Ectodermal cell (in vitro differentiated cells): ENCODE measurements around the gene STK16.
"Not testable (repeated sequence)": the region's sequence is repeated elsewhere in the genome, so short reads cannot be mapped to it uniquely, and the experiment has no call there.

ENCODE experiments used
- H3K27ac ChIP-seq: 2 replicates; pipeline ENCODE4 v1.7.0; 2013; ENCODE audit warnings: mild to moderate bottlenecking, low read depth, low read length; ENCODE audit not compliant: insufficient read depth, poor library complexity, severe bottlenecking
- H3K27me3 ChIP-seq: 2 replicates; pipeline ENCODE4 v1.7.0; 2013; ENCODE audit warnings: mild to moderate bottlenecking, low read length; ENCODE audit not compliant: insufficient read depth, control insufficient read depth, poor library complexity, severe bottlenecking
- H3K36me3 ChIP-seq: one replicate; pipeline ENCODE4 v1.7.0; 2013; ENCODE audit warnings: low read length; ENCODE audit not compliant: control insufficient read depth, insufficient read depth
- H3K4me1 ChIP-seq: one replicate; pipeline ENCODE4 v1.7.0; 2013; ENCODE audit warnings: low read length; ENCODE audit not compliant: control insufficient read depth, insufficient read depth
- H3K4me3 ChIP-seq: 2 replicates; pipeline ENCODE4 v1.7.0; 2013; ENCODE audit warnings: low read depth, low read length, control low read depth; ENCODE audit not compliant: insufficient read depth
- H3K9me3 ChIP-seq: 2 replicates; pipeline ENCODE4 v1.7.0; 2013; ENCODE audit warnings: mild to moderate bottlenecking, low read length, moderate library complexity; ENCODE audit not compliant: control insufficient read depth
- WGBS, 2 experiments: methylation state at CpG; one replicate each; pipeline ENCODE4 v1.1.7; 2013; ENCODE audit warnings: missing lambda C conversion rate in 2 of 2; 5-methylcytosine and 5-hydroxymethylcytosine counted together

The STK16 gene

DNA sequence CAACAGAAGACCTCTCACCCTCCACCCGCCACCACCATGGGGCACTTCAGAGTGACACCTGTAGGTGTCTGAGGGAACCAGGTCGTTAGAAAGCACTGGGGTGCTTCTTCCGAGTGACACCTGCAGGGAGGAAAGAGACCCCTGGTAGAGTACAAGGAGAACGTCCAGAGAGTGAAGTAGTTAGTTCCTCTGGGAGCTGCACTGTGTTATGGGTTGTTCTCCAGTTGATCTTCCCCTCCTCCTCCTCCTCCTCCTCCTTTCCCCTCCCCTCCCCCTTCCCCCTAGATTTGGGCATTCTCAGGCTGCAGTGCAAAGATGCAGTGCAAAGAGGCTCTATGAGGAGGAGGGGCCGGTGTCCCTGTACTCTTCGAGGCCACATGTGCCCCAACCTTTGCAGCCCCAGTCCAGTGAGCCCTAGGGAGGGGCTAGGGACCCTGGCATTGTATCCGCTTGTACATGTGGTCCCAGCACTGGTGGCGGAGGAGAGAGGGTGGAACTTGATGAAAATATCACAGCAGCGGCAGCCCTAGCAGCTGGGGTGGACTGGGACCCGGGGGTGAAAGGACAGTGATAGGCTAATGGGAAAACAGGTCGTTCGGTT is 34.7 kb downstream of the STK16 start:
- no peaks in the 10 kb centered on the region for H3K9me3 ChIP-seq
- 52 to 57% methylated on average over 12 of the region's 12 CpGs for WGBS, 2 experiments
- H3K36me3 ChIP-seq: peaks cover 4% of the 10 kb centered on the region
- H3K4me3 ChIP-seq: peak overlapping the region; percentile 51
- H3K27ac ChIP-seq: no peak overlapping the region
- no peaks in the 10 kb centered on the region for H3K27me3 ChIP-seq
- H3K4me1 ChIP-seq: peaks cover 15% of the 10 kb centered on the region

DNA sequence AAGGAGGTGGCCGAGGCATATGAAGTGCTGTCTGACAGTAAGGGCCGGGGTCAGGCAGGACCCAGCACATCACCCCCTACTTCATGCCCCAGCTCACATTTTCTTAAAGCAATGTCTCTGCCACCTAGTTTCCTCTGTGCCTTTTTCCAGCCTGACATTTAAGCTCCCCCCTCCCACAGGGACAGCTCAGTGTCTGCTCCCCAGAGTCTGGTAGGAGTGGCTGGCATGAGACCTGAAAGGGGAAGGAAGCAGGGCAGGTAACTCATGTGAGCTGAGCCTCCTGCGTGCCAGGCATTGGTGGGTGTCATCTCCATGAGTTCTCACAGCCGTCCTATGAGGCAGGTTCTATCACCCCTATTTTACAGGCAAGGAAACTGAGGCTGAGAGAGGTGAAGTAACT is 35.4 kb downstream of the STK16 start:
- Histone ChIP-seq H3K36me3 (peaks cover 4% of the 10 kb centered on the region), H3K27me3 (no peaks in the 10 kb centered on the region), H3K9me3 (no peaks in the 10 kb centered on the region), H3K4me1 (peaks cover 15% of the 10 kb centered on the region), H3K27ac (no peak overlapping the region), H3K4me3 (no peak overlapping the region)
- WGBS, 2 experiments: 94 to 97% methylated on average over 4 of the region's 4 CpGs

- H3K27me3 ChIP-seq: no peaks in the 10 kb centered on the region
- 80 to 81% methylated on average over 8 of the region's 8 CpGs for WGBS, 2 experiments
- no peaks in the 10 kb centered on the region for H3K9me3 ChIP-seq
- peaks cover 20% of the 10 kb centered on the region for H3K4me1 ChIP-seq
- no peak overlapping the region for H3K4me3 ChIP-seq
- H3K27ac ChIP-seq: no peak overlapping the region
- peaks cover 4% of the 10 kb centered on the region for H3K36me3 ChIP-seq
These were observed 36.3 kb downstream of the STK16 start for GRCh38 chr2:219281588-219281987.

DNA sequence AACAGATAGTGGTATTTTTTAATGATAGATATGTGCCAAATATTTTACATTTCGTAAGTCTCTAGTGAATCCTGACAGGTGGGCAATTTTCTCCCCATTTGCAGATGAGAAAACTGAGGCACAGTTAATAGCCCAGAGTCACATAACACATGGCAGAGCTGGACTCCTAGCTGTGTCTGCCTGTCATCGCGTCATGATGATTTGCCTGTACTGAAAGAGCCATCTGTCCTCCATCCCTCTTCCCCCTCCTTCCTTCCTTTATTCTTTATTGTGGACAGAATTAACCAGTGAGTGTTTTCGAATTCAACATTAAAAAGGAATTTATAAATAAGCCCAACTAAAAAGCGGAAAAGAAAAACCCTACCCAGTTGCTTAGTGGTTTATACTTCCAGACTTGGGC is 37.1 kb downstream of the STK16 start:
- Histone ChIP-seq H3K27ac (no peak overlapping the region), H3K27me3 (no peaks in the 10 kb centered on the region), H3K36me3 (peaks cover 4% of the 10 kb centered on the region), H3K4me3 (no peak overlapping the region), H3K9me3 (no peaks in the 10 kb centered on the region), H3K4me1 (peaks cover 23% of the 10 kb centered on the region)
- WGBS, 2 experiments: 92 to 99% methylated on average over 5 of the region's 5 CpGs

DNA sequence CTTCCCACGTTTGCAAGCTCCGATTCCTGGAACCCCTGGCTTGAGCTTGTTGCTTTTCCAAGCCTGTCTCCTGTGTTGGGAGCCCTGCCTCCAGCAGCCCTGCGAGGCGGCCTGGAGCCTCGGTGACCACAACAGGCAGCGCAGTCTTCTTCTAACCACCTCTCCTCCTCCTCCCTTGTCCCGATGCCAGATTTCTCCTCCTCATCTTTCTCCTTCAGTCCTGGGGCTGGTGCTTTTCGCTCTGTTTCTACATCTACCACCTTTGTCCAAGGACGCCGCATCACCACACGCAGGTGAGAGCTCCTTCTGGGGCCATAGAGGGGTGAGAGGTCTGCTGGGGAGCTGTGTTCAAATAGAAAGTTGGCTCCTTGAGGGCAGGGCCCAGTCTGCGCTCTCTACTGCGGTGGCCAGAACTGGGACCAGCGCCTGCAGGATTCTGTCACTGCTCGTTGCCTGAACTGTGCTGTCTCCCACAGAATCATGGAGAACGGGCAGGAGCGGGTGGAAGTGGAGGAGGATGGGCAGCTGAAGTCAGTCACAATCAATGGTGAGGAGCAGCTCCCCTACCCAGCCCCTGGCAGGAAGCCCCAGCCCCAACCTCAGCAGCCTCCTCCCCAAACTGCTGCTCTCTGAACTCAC is 37.8 kb downstream of the STK16 start:
- Histone ChIP-seq H3K9me3 (no peaks in the 10 kb centered on the region), H3K4me1 (peaks cover 20% of the 10 kb centered on the region), H3K36me3 (peaks cover 4% of the 10 kb centered on the region), H3K27ac (no peak overlapping the region), H3K4me3 (no peak overlapping the region), H3K27me3 (no peaks in the 10 kb centered on the region)
- WGBS, 2 experiments: 94 to 95% methylated on average over 17 of the region's 17 CpGs

GRCh38 chr2:219284501-219285372 is 39.5 kb downstream of the STK16 start:
- peaks cover 11% of the 10 kb centered on the region for H3K4me1 ChIP-seq
- WGBS, 2 experiments: 96 to 97% methylated on average over 16 of the region's 16 CpGs
- no peaks in the 10 kb centered on the region for H3K9me3 ChIP-seq
- H3K27ac ChIP-seq: no peak overlapping the region
- H3K4me3 ChIP-seq: no peak overlapping the region
- H3K27me3 ChIP-seq: no peaks in the 10 kb centered on the region
- H3K36me3 ChIP-seq: peaks cover 4% of the 10 kb centered on the region

DNA sequence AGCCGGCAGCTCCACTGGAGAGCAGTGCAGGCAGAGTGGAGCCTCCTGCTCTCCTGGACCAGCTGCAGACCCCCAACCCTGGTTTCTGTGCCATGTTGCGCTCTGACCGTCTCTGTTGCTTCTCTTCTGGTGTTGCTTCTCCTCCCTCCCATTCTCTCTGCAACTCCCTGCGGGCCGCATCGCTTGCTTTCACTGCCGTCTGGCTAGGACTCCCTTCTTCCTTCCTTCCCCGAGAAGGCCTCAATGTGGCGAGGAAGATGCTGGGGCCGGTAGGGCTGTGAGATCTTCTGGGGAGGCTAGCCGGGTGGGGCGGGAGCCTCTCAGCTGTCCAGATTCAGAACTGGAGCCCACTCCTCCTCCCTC is 40.1 kb downstream of the STK16 start:
- Histone ChIP-seq H3K27ac (no peak overlapping the region), H3K4me3 (no peak overlapping the region), H3K9me3 (no peaks in the 10 kb centered on the region), H3K4me1 (peaks cover 8% of the 10 kb centered on the region), H3K36me3 (peaks cover 4% of the 10 kb centered on the region), H3K27me3 (no peaks in the 10 kb centered on the region)
- WGBS, 2 experiments: 96% methylated on average over 12 of the region's 12 CpGs

DNA sequence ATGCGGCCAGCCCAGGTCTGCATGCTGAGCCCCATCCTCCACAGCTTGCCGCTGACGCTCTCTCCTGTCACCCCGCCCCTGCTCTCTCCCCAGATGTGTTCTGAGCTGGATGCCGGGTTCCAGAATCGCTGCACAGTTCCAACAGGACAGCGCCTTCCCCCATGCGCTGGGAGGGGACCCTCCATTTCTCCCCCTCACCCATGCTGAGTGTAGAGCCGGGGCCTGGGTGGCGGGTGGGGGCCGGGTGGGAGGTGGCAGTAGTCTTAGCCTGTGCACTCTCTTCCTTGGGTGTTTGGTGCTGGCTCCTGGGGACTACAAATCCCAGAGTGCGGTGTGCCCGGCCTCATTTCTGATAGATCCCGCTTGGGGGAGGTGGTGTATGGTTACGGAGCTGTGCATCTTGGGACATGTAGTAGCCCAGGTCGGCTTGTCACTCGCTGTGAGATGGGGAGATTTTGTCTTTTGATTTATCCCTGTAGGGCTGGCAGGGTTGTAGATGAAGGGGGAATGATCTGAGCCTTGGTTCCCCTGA is 40.7 kb downstream of the STK16 start:
- Histone ChIP-seq H3K36me3 (peaks cover 4% of the 10 kb centered on the region), H3K4me1 (peaks cover 8% of the 10 kb centered on the region), H3K27me3 (no peaks in the 10 kb centered on the region), H3K27ac (no peak overlapping the region), H3K9me3 (no peaks in the 10 kb centered on the region), H3K4me3 (no peak overlapping the region)
- WGBS, 2 experiments: 55 to 62% methylated on average over 17 of the region's 17 CpGs

GRCh38 chr2:219286436-219287115 is 41.3 kb downstream of the STK16 start:
- Histone ChIP-seq H3K4me1 (peaks cover 8% of the 10 kb centered on the region), H3K27ac (no peak overlapping the region), H3K9me3 (no peaks in the 10 kb centered on the region), H3K27me3 (no peaks in the 10 kb centered on the region), H3K36me3 (peaks cover 3% of the 10 kb centered on the region), H3K4me3 (no peak overlapping the region)
- 87 to 92% methylated on average over 12 of the region's 12 CpGs for WGBS, 2 experiments

DNA sequence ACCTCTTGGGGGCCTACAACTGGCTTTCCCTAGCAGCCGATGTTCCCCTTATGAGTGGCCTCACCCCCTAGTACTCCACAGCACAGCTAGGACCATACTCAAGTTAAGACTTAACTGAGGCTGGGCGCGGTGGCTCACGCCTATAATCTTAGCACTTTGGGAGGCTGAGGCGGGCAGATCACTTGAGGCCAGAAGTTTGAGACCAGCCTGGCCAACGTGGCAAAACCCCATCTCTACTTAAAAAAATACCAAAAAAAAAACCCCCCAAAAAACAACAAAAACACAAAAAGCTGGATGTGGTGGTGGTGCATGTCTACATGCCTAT is 41.8 kb downstream of the STK16 start:
- not testable (repeated sequence) for H3K9me3 ChIP-seq, H3K27ac ChIP-seq, H3K4me3 ChIP-seq, H3K4me1 ChIP-seq, H3K27me3 ChIP-seq, H3K36me3 ChIP-seq
- 89 to 94% methylated on average over 5 to 6 of the region's 6 CpGs for WGBS, 2 experiments
